HepG2 (cell line): ENCODE measurements around the gene OVAAL. TPM values are rescaled to one million over a fixed set of nuclear protein-coding genes. Genes with fewer than 3 reads are reported as not detected.
A peak's percentile ranks its signal among the peaks of the same experiment; 100 is the strongest.

Experiments used
- ATAC-seq: fragments of 200-7000 bp; cut with Tn5 transposase; 3 replicates; pipeline ENCODE4 v1.9.1; 2020; ENCODE audit warnings: mild to moderate bottlenecking, moderate library complexity
- BruUV-seq: library from RNA; stranded (reverse); fragments of 400-500 nt; replicated peaks from 2 replicates; lab custom pipeline; 2021; lab: Mats Ljungman, UMichigan
- CTCF ChIA-PET: fragments of 300-600 bp; formaldehyde crosslinking; extraction: SDS; loops from one replicate; lab custom pipeline; 2021; ENCODE audit warnings: low total read pairs, inconsistent platforms, low intra/inter-chr PET ratio; lab: Yijun Ruan, JAX
- POLR2A ChIA-PET: fragments of 350-600 bp; sonication (Branson Sonifier 250); formaldehyde crosslinking; loops from one replicate; lab custom pipeline; 2020; ENCODE audit warnings: antibody characterized with exemption, inconsistent platforms; lab: Yijun Ruan, JAX
- DNase-seq: peaks from one replicate; pipeline ENCODE4 v3.0.0-alpha.2; 2015; ENCODE audit warnings: low spot score
- FAIRE-seq: peaks from 3 replicates; lab custom pipeline; 2011; peaks lifted over from hg19 to GRCh38; lab: Jason Lieb, UNC
- H2AFZ ChIP-seq: one replicate; pipeline ENCODE4 v1.6.1; 2011; ENCODE audit warnings: low read length, inconsistent platforms
- H3K27ac ChIP-seq: fragments of 300-600 bp; 3 replicates; pipeline ENCODE4 v1.8.0; 2011; ENCODE audit warnings: mixed run types, mild to moderate bottlenecking, mixed read lengths, low read length, inconsistent platforms; ENCODE audit not compliant: insufficient read depth; ENCODE audit errors: extremely low read length
- H3K27me3 ChIP-seq, 2 experiments: fragments of 200-600 bp in 1 of 2; 2 replicates in 1 of 2; 3 replicates in 1 of 2; pipeline versions ENCODE4 v1.6.0 to v1.8.0; 2011; ENCODE audit warnings: low read length in 2 of 2, mild to moderate bottlenecking in 2 of 2, moderate library complexity in 2 of 2, inconsistent platforms in 1 of 2; ENCODE audit not compliant: insufficient read depth in 2 of 2, control insufficient read depth in 1 of 2
- H3K36me3 ChIP-seq, 2 experiments: fragments of 200-600 bp in 1 of 2; replicated peaks in 1 of 2; 2 replicates in 1 of 2; 3 replicates in 1 of 2; pipeline versions ENCODE4 v1.5.1 to v1.8.0; 2011; ENCODE audit warnings: low read length in 2 of 2, inconsistent platforms in 1 of 2; ENCODE audit not compliant: insufficient read depth in 2 of 2, control insufficient read depth in 1 of 2
- H3K4me1 ChIP-seq: 2 replicates; pipeline ENCODE4 v1.5.1; 2012; ENCODE audit warnings: low read length, inconsistent platforms; ENCODE audit not compliant: insufficient read depth
- H3K4me2 ChIP-seq: 2 replicates; pipeline ENCODE4 v1.6.0; 2011; ENCODE audit warnings: low read depth, low read length, inconsistent platforms
- H3K4me3 ChIP-seq, 3 experiments: fragments of 200-600 bp in 1 of 3; sonication (generic), shearing (Covaris generic) in 1 of 3; replicated peaks in 1 of 3; 2 replicates each; pipeline ENCODE4 v1.5.1; 2011 to 2016; ENCODE audit warnings: low read length in 3 of 3, inconsistent platforms in 2 of 3, low read depth in 2 of 3, mild to moderate bottlenecking in 2 of 3, control low read depth in 1 of 3, mixed read lengths in 1 of 3; ENCODE audit not compliant: insufficient read depth in 1 of 3
- H3K79me2 ChIP-seq: one replicate; pipeline ENCODE4 v1.6.1; 2011; ENCODE audit warnings: low read length, inconsistent platforms; ENCODE audit not compliant: insufficient read depth
- H3K9ac ChIP-seq: 2 replicates; pipeline ENCODE4 v1.6.0; 2011; ENCODE audit warnings: mild to moderate bottlenecking, low read depth, low read length, inconsistent platforms; ENCODE audit not compliant: insufficient read depth
- H3K9me3 ChIP-seq: 2 replicates; pipeline ENCODE4 v1.5.1; 2012; ENCODE audit warnings: mild to moderate bottlenecking, low read length
- H4K20me1 ChIP-seq: 2 replicates; pipeline ENCODE4 v1.6.0; 2011; ENCODE audit warnings: inconsistent platforms, mild to moderate bottlenecking, low read length, moderate library complexity; ENCODE audit not compliant: insufficient read depth
- FOSL2 ChIP-seq: sonication (generic); formaldehyde crosslinking; IDR thresholded peaks from 2 replicates; pipeline ENCODE4 v1.4.0; 2020; ENCODE audit warnings: missing genetic modification reagents
- FOXM1 ChIP-seq: sonication (generic); formaldehyde crosslinking; IDR thresholded peaks from 2 replicates; pipeline ENCODE4 v1.5.0; 2020; ENCODE audit warnings: missing genetic modification reagents
- RBFOX2 ChIP-seq: fragments of 200-400 bp; formaldehyde crosslinking; IDR thresholded peaks from 2 replicates; pipeline ENCODE4 v1.6.1; 2017; ENCODE audit warnings: low read depth, mild to moderate bottlenecking, low read length
- SAFB2 ChIP-seq: sonication (generic); formaldehyde crosslinking; IDR thresholded peaks from 2 replicates; pipeline ENCODE4 v1.5.1; 2020; ENCODE audit warnings: missing genetic modification reagents, low read depth, mild to moderate bottlenecking, borderline replicate concordance
- TCF7 ChIP-seq: sonication (generic); IDR thresholded peaks from 2 replicates; pipeline ENCODE4 v1.6.1; 2016; ENCODE audit warnings: antibody characterized with exemption, low read depth
- ZBTB42 ChIP-seq: sonication (generic); formaldehyde crosslinking; IDR thresholded peaks from 2 replicates; pipeline ENCODE4 v1.5.0; 2020; ENCODE audit warnings: mild to moderate bottlenecking, missing genetic modification reagents
- ZIK1 ChIP-seq: sonication (generic); formaldehyde crosslinking; IDR thresholded peaks from 2 replicates; pipeline ENCODE4 v1.5.0; 2020; ENCODE audit warnings: mild to moderate bottlenecking, low read depth, missing genetic modification reagents, borderline replicate concordance
- ZNF296 ChIP-seq: sonication (generic); formaldehyde crosslinking; conservative IDR thresholded peaks from 2 replicates; pipeline ENCODE4 v1.5.0; 2020; ENCODE audit warnings: mild to moderate bottlenecking, missing genetic modification reagents
- ZNF510 ChIP-seq: sonication (generic); formaldehyde crosslinking; IDR thresholded peaks from 2 replicates; pipeline ENCODE4 v1.4.0; 2020; ENCODE audit warnings: low read depth, mild to moderate bottlenecking, missing genetic modification reagents
- ZNF644 ChIP-seq: IDR thresholded peaks from 2 replicates; pipeline ENCODE4 v1.6.1; 2016; ENCODE audit warnings: low read depth
- ZNF646 ChIP-seq: sonication (generic); formaldehyde crosslinking; IDR thresholded peaks from 2 replicates; pipeline ENCODE4 v1.9.0; 2021; ENCODE audit warnings: mild to moderate bottlenecking, missing genetic modification reagents
- ZNF672 ChIP-seq: sonication (generic); formaldehyde crosslinking; IDR thresholded peaks from 2 replicates; pipeline ENCODE4 v1.8.1; 2022; ENCODE audit warnings: missing genetic modification reagents
- WGBS: methylation state at CpG from one replicate; pipeline ENCODE4 v1.1.6; 2017; ENCODE audit warnings: low lambda C conversion rate; 5-methylcytosine and 5-hydroxymethylcytosine counted together
- in situ Hi-C: cut with HindIII; loops from 2 replicates; pipeline ENCODE4 v1.10.0; 2017; ENCODE audit warnings: low pct_unique_long_range_greater_than_20kb; ENCODE audit not compliant: extremely low pct_ligation_motif_present
- intact Hi-C: fragments of 100-400 bp; cut with micrococcal nuclease; formaldehyde crosslinking; loops from one replicate; pipeline ENCODE4 v1.10.0; 2022; ENCODE audit not compliant: unreplicated experiment
- polyA plus RNA-seq, 8 experiments: library from polyadenylated mRNA; depleted of rRNA in 3 of 8; stranded (reverse) in 7 of 8; unstranded in 1 of 8; fragments of >200 nt; fragmentation: Illumina TruSeq in 4 of 8; extraction: Trizol in 4 of 8; gene quantifications; 2 replicates each; pipeline versions ENCODE4 v1.2.1 to v1.2.3, GENCODE V29; 2011 to 2016; ENCODE audit warnings: low read depth in 4 of 8, missing spikeins in 1 of 8, mixed read lengths in 1 of 8; ENCODE audit not compliant: insufficient read depth in 1 of 8
- total RNA-seq, 5 experiments: library from RNA; depleted of rRNA; stranded (reverse); fragments of >200 nt; fragmentation: Illumina TruSeq; extraction: Trizol; gene quantifications; 2 replicates each; pipeline ENCODE4 v1.2.3, GENCODE V29; 2016; ENCODE audit warnings: low read depth in 1 of 5

Gene OVAAL
- total and polyA plus RNA-seq, 2 of the 13 experiments (the other 11 are each of a cell fraction or from before 2014, with no cell fraction given) = 0.04 TPM; not detected in 1

- no peak overlapping the region for H3K4me2 ChIP-seq
- POLR2A ChIA-PET = no interaction called here
- no TSS peak for BruUV-seq
- H3K4me1 ChIP-seq = peaks cover 26% of the 10 kb centered on the region
- no peak overlapping the region for H3K27ac ChIP-seq
- no peaks in the 10 kb centered on the region for H3K9me3 ChIP-seq
- DNase-seq (no peak), ATAC-seq (no peak), FAIRE-seq (no peak)
- in situ Hi-C loops (no loop called here), intact Hi-C loops (no loop called here)
- no peak overlapping the region for H3K4me3 ChIP-seq
- no peaks in the 10 kb centered on the region for H3K27me3 ChIP-seq
- H3K79me2 ChIP-seq = no peaks in the 10 kb centered on the region
- H3K9ac ChIP-seq = no peak overlapping the region
- H2AFZ ChIP-seq = no peak overlapping the region
- H4K20me1 ChIP-seq = no peaks in the 10 kb centered on the region
- CTCF ChIA-PET = no interaction called here
- no peaks in the 10 kb centered on the region for H3K36me3 ChIP-seq
- WGBS = 59% methylated on average over 6 of the region's 6 CpGs
- TF ChIP-seq ZNF644 (CRISPR knock-in tag) (no peak), FOSL2 (CRISPR knock-in tag) (0 out of 2 replicates have a peak, but pooled peaks have one; percentile 7)
These were observed 36.0 kb downstream of the OVAAL start for GRCh38 chr1:180594723-180595122.

- no peaks in the 10 kb centered on the region for H3K9me3 ChIP-seq
- POLR2A ChIA-PET = no interaction called here
- no peak for FAIRE-seq
- H2AFZ ChIP-seq = no peak overlapping the region
- CTCF ChIA-PET = no interaction called here
- no peak overlapping the region for H3K4me2 ChIP-seq
- no peak overlapping the region for H3K9ac ChIP-seq
- no peaks in the 10 kb centered on the region for H4K20me1 ChIP-seq
- no peaks in the 10 kb centered on the region for H3K36me3 ChIP-seq
- H3K27ac ChIP-seq = no peak overlapping the region
- WGBS = 63% methylated on average over 2 of the region's 2 CpGs
- H3K4me1 ChIP-seq = peaks cover 24% of the 10 kb centered on the region
- BruUV-seq = no TSS peak
- no peaks in the 10 kb centered on the region for H3K27me3 ChIP-seq
- ATAC-seq = no peak
- no peaks in the 10 kb centered on the region for H3K79me2 ChIP-seq
- no peak overlapping the region for H3K4me3 ChIP-seq
- in situ Hi-C loops (no loop called here), intact Hi-C loops (no loop called here)
- DNase-seq = no peak
- TF ChIP-seq FOXM1 (CRISPR knock-in tag) (no peak), SAFB2 (CRISPR knock-in tag) (no peak), TCF7 (no peak), ZBTB42 (CRISPR knock-in tag) (no peak), ZNF510 (CRISPR knock-in tag) (no peak), RBFOX2 (no peak), ZNF672 (CRISPR knock-in tag) (no peak), ZNF646 (CRISPR knock-in tag) (no peak), ZIK1 (no peak), ZNF296 (CRISPR knock-in tag) (no peak)
These were observed 37.2 kb downstream of the OVAAL start for GRCh38 chr1:180595966-180596365.
